HepG2 (cell line): ENCODE results near the gene INTS15. TPM values are rescaled to one million over a fixed set of nuclear protein-coding genes. Genes with fewer than 3 reads are reported as not detected.

Source experiments
- MBD4 ChIP-seq: IDR thresholded peaks from 2 replicates; pipeline ENCODE4 v1.6.1; 2012; ENCODE audit warnings: low read length, inconsistent platforms, borderline replicate concordance
- MLLT10 ChIP-seq: sonication (generic); formaldehyde crosslinking; IDR thresholded peaks from 2 replicates; pipeline ENCODE4 v1.4.0; 2020; ENCODE audit warnings: missing genetic modification reagents
- MYPOP ChIP-seq: sonication (generic); formaldehyde crosslinking; IDR thresholded peaks from 2 replicates; pipeline ENCODE4 v1.8.1; 2023; ENCODE audit warnings: mild to moderate bottlenecking, moderate library complexity, missing genetic modification reagents
- REL ChIP-seq: sonication (generic); formaldehyde crosslinking; conservative IDR thresholded peaks from 2 replicates; pipeline ENCODE4 v1.8.0; 2022; ENCODE audit warnings: mild to moderate bottlenecking, missing genetic modification reagents, moderate library complexity
- TOE1 ChIP-seq: sonication (generic); formaldehyde crosslinking; IDR thresholded peaks from 2 replicates; pipeline ENCODE4 v1.4.0; 2020; ENCODE audit warnings: mild to moderate bottlenecking, missing genetic modification reagents
- YY1 ChIP-seq: IDR thresholded peaks from 2 replicates; pipeline ENCODE4 v1.6.1; 2011; ENCODE audit warnings: low read length, low read depth, moderate library complexity, mild to moderate bottlenecking; ENCODE audit not compliant: insufficient read depth, insufficient replicate concordance
- ZBTB2 ChIP-seq: sonication (generic); formaldehyde crosslinking; IDR thresholded peaks from 2 replicates; pipeline ENCODE4 v1.8.0; 2022; ENCODE audit warnings: low read depth, missing genetic modification reagents
- ZBTB33 ChIP-seq: sonication (generic); formaldehyde crosslinking; IDR thresholded peaks from 2 replicates; pipeline ENCODE4 v1.4.0; 2020; ENCODE audit warnings: missing genetic modification reagents
- ZC3H4 ChIP-seq: sonication (generic); formaldehyde crosslinking; IDR thresholded peaks from 2 replicates; pipeline ENCODE4 v1.4.0; 2020; ENCODE audit warnings: missing genetic modification reagents, borderline replicate concordance
- ZFP36L2 ChIP-seq: sonication (generic); formaldehyde crosslinking; IDR thresholded peaks from 2 replicates; pipeline ENCODE4 v1.4.0; 2020; ENCODE audit warnings: missing genetic modification reagents
- ZNF274 ChIP-seq: sonication (generic); formaldehyde crosslinking; IDR thresholded peaks from 2 replicates; pipeline ENCODE4 v1.5.1; 2020; ENCODE audit warnings: mild to moderate bottlenecking, missing genetic modification reagents
- ZNF441 ChIP-seq: sonication (generic); formaldehyde crosslinking; IDR thresholded peaks from 2 replicates; pipeline ENCODE4 v1.7.0; 2021; ENCODE audit warnings: missing genetic modification reagents, borderline replicate concordance
- ZNF468 ChIP-seq: sonication (generic); formaldehyde crosslinking; IDR thresholded peaks from 2 replicates; pipeline ENCODE4 v1.8.0; 2022; ENCODE audit warnings: mild to moderate bottlenecking, moderate library complexity, missing genetic modification reagents
- ZNF616 ChIP-seq: sonication (generic); formaldehyde crosslinking; IDR thresholded peaks from 2 replicates; pipeline ENCODE4 v1.5.0; 2020; ENCODE audit warnings: low read depth, mild to moderate bottlenecking, missing genetic modification reagents
- ZNF713 ChIP-seq: sonication (generic); formaldehyde crosslinking; IDR thresholded peaks from 2 replicates; pipeline ENCODE4 v1.4.0; 2020; ENCODE audit warnings: mild to moderate bottlenecking, missing genetic modification reagents
- ZNF770 ChIP-seq: sonication (generic); formaldehyde crosslinking; IDR thresholded peaks from 2 replicates; pipeline ENCODE4 v1.5.0; 2020; ENCODE audit warnings: mild to moderate bottlenecking, missing genetic modification reagents
- ZNF883 ChIP-seq: sonication (generic); formaldehyde crosslinking; IDR thresholded peaks from 2 replicates; pipeline ENCODE4 v1.5.1; 2020; ENCODE audit warnings: mild to moderate bottlenecking, missing genetic modification reagents; ENCODE audit errors: not compliant biosample characterization
- ZSCAN21 ChIP-seq: sonication (generic); formaldehyde crosslinking; IDR thresholded peaks from 2 replicates; pipeline ENCODE4 v1.8.0; 2022; ENCODE audit warnings: mild to moderate bottlenecking, missing genetic modification reagents, moderate library complexity, borderline replicate concordance
- ZXDC ChIP-seq: sonication (generic); formaldehyde crosslinking; IDR thresholded peaks from 2 replicates; pipeline ENCODE4 v1.5.0; 2020; ENCODE audit warnings: mild to moderate bottlenecking, missing genetic modification reagents
- polyA plus RNA-seq, 8 experiments: library from polyadenylated mRNA; depleted of rRNA in 3 of 8; stranded (reverse) in 7 of 8; unstranded in 1 of 8; fragments of >200 nt; fragmentation: Illumina TruSeq in 4 of 8; extraction: Trizol in 4 of 8; gene quantifications; 2 replicates each; pipeline versions ENCODE4 v1.2.1 to v1.2.3, GENCODE V29; 2011 to 2016; ENCODE audit warnings: low read depth in 4 of 8, missing spikeins in 1 of 8, mixed read lengths in 1 of 8; ENCODE audit not compliant: insufficient read depth in 1 of 8
- total RNA-seq, 5 experiments: library from RNA; depleted of rRNA; stranded (reverse); fragments of >200 nt; fragmentation: Illumina TruSeq; extraction: Trizol; gene quantifications; 2 replicates each; pipeline ENCODE4 v1.2.3, GENCODE V29; 2016; ENCODE audit warnings: low read depth in 1 of 5

INTS15 gene
- total and polyA plus RNA-seq, 2 of the 13 experiments (the other 11 are each of a cell fraction or from before 2014, with no cell fraction given) = 16.3 to 25.7 TPM

- TF ChIP-seq ZNF616 (CRISPR knock-in tag) (no peak), TOE1 (CRISPR knock-in tag) (no peak), ZNF274 (CRISPR knock-in tag) (no peak; the same call in 1 of the 2 replicates), ZNF883 (CRISPR knock-in tag) (no peak), ZSCAN21 (CRISPR knock-in tag) (peak; percentile 49; the same call in 1 of the 2 replicates), ZNF770 (no peak), ZBTB33 (CRISPR knock-in tag) (no peak), ZFP36L2 (CRISPR knock-in tag) (no peak), MBD4 (no peak), REL (no peak), ZBTB2 (CRISPR knock-in tag) (0 out of 2 replicates have a peak, but pooled peaks have one; percentile 54), ZXDC (CRISPR knock-in tag) (no peak), MYPOP (no peak), ZNF468 (no peak), MLLT10 (CRISPR knock-in tag) (no peak), YY1 (peak; percentile 33), ZC3H4 (CRISPR knock-in tag) (no peak), ZNF441 (no peak), ZNF713 (CRISPR knock-in tag) (no peak)
These were observed 47.1 kb downstream of the INTS15 start, which contains the start of gene ZNF316 (continued) for GRCh38 chr7:6636741-6637543.
